ENCODE measurements around the gene EEA1. TPM values are rescaled to one million over a fixed set of nuclear protein-coding genes. Genes with fewer than 3 reads are reported as not detected.

EEA1 gene
- total and polyA plus RNA-seq, 10 of the 15 experiments (the other 5 are each of a cell fraction or from before 2014, with no cell fraction given) = 5.5 to 40.3 (median 13.5) TPM

DNA sequence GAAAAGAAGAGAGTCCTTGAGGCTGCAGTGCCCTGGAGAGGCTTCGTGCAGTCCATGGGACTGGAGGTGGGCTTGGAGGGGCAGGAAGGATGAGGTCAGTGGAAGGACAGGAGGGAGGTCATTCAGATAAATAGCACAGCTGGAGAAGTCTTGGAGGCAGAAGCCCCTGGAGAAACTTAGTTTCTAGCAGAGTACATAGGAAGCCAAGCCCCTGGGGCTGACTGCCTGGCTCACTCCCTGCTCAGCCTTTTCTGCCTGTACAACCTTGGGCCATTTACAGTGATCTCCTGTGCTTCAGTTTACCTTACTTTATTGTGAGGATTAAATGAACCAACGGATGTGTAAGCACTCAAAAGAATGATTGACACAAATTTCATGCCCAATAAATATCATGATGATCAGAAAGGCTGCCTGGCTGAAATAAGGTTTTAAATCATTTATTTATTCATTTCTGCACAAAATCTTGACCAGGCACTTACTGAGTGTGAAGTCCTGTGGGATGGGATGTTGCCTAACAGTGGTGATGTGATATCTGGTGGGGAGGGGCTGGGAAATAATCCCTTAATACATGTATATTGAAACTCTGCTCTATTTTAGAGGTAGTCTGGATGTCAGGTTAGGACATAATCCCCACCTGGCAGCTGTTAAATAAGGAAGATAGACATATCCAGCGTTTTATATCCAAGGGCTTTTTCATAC lies 172.0 kb downstream of the EEA1 start:
- SMC1A ChIA-PET (ENCODE audit: uncharacterized antibody, unreplicated experiment) = interaction anchor here (1.2 to 2.2 kb wide), 2 partner anchors 12 to 18 kb away, joined by 4 to 6 read pairs; no protein-coding TSS in a partner anchor
- CTCF ChIA-PET = no interaction called here

More for the DNA sequence above, 172.0 kb downstream of the EEA1 start:
- DNase-seq (ENCODE audit: low read depth, low spot score) = no peak
- intact Hi-C loops (cut with micrococcal nuclease; ENCODE audit: unreplicated experiment) = no loop called here
- Histone ChIP-seq H3K9me3 (replicated peaks; ENCODE audit: control insufficient read depth, insufficient read depth, low read length) (no peaks in the 10 kb centered on the region; the same call in 2 of the 3 replicates), H2AFZ (ENCODE audit: control insufficient read depth, low read depth, low read length) (no peak overlapping the region), H3K4me2 (ENCODE audit: control insufficient read depth, insufficient read depth) (no peak overlapping the region), H3K4me1 (ENCODE audit: control insufficient read depth, insufficient read depth, low read length) (no peaks in the 10 kb centered on the region; the same call in 1 of the 2 replicates), H3K79me2 (ENCODE audit: control insufficient read depth, insufficient read depth, low read length) (no peaks in the 10 kb centered on the region), H3K27me3 (replicated peaks in 1 of 2; ENCODE audit: control insufficient read depth in 2 of 2, insufficient read depth in 2 of 2, low read length in 1 of 2) (no peaks in the 10 kb centered on the region), H3K36me3 (ENCODE audit: control insufficient read depth in 2 of 2, insufficient read depth in 2 of 2, low read length in 1 of 2) (no peaks in the 10 kb centered on the region), H3K9ac (ENCODE audit: control insufficient read depth, insufficient read depth, low read length) (no peak overlapping the region), H3K4me3 (no peak overlapping the region), H3K27ac (ENCODE audit: control insufficient read depth, insufficient read depth) (no peak overlapping the region), H4K20me1 (ENCODE audit: control insufficient read depth, insufficient read depth) (no peaks in the 10 kb centered on the region)
- TF ChIP-seq TCF3 (IDR thresholded peaks at IDR 0.05; ENCODE audit: borderline replicate concordance, insufficient read depth, low read depth, low read length) (no peak), USF2 (IDR thresholded peaks at IDR 0.05; ENCODE audit: borderline replicate concordance, low read depth, low read length) (no peak), CHD2 (IDR thresholded peaks at IDR 0.05; ENCODE audit: borderline replicate concordance, low read depth, low read length) (no peak), CREB1 (IDR thresholded peaks at IDR 0.05; ENCODE audit: low read depth) (no peak), ELK1 (IDR thresholded peaks at IDR 0.05; ENCODE audit: low read depth, low read length) (no peak), MEF2A (IDR thresholded peaks at IDR 0.05; ENCODE audit: insufficient read depth, low read depth, low read length) (no peak), RFX5 (IDR thresholded peaks at IDR 0.05; ENCODE audit: low read depth, low read length) (no peak), CTCF (IDR thresholded peaks at IDR 0.05 in 2 of 3, conservative IDR thresholded peaks at IDR 0.05 in 1 of 3; ENCODE audit: control insufficient read depth in 2 of 3, extremely low read depth in 1 of 3, insufficient read depth in 1 of 3, low read depth in 3 of 3, low read length in 3 of 3) (no peak), RAD51 (IDR thresholded peaks at IDR 0.05) (no peak), MTA3 (IDR thresholded peaks at IDR 0.05; ENCODE audit: borderline replicate concordance, low read length) (no peak), POLR2AphosphoS2 (IDR thresholded peaks at IDR 0.05; ENCODE audit: low read depth, low read length) (no peak), NR2F1 (conservative IDR thresholded peaks at IDR 0.05) (no peak), NR2C1 (IDR thresholded peaks at IDR 0.05) (no peak), HCFC1 (IDR thresholded peaks at IDR 0.05; ENCODE audit: low read length) (no peak), EED (IDR thresholded peaks at IDR 0.05; ENCODE audit: low read depth) (no peak), RB1 (IDR thresholded peaks at IDR 0.05; ENCODE audit: borderline replicate concordance) (no peak)
- TF ChIP-seq, protein P1, sequence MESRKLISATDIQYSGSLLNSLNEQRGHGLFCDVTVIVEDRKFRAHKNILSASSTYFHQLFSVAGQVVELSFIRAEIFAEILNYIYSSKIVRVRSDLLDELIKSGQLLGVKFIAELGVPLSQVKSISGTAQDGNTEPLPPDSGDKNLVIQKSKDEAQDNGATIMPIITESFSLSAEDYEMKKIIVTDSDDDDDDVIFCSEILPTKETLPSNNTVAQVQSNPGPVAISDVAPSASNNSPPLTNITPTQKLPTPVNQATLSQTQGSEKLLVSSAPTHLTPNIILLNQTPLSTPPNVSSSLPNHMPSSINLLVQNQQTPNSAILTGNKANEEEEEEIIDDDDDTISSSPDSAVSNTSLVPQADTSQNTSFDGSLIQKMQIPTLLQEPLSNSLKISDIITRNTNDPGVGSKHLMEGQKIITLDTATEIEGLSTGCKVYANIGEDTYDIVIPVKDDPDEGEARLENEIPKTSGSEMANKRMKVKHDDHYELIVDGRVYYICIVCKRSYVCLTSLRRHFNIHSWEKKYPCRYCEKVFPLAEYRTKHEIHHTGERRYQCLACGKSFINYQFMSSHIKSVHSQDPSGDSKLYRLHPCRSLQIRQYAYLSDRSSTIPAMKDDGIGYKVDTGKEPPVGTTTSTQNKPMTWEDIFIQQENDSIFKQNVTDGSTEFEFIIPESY (IDR thresholded peaks at IDR 0.05) = no peak
- ChIA-PET RAD21 (ENCODE audit: unreplicated experiment) (no interaction called here), POLR2A (no interaction called here)
- BruUV-seq (replicated peaks) = no TSS peak
- ATAC-seq = no peak
- 86% methylated on average over 3 of the region's 3 CpGs for WGBS (ENCODE audit: insufficient coverage, insufficient replicate concordance, low lambda C conversion rate, missing lambda C conversion rate)
- in situ Hi-C loops (cut with MboI) = no loop called here
- FAIRE-seq = no peak
